Fibroblast of skin of scalp (primary cell): ENCODE measurements around the gene UBE2V1. TPM values are rescaled to one million over a fixed set of nuclear protein-coding genes. Genes with fewer than 3 reads are reported as not detected.
"Not testable (repeated sequence)": the region's sequence is repeated elsewhere in the genome, so short reads cannot be mapped to it uniquely, and the experiment has no call there.

Experiments used
- DNase-seq: peaks from one replicate; pipeline ENCODE4 v3.0.0-alpha.2; 2013
- polyA plus RNA-seq, 2 experiments: library from polyadenylated mRNA; unstranded; fragments of 120-200 nt; gene quantifications; one replicate each; pipeline ENCODE4 v1.2.1, GENCODE V29; 2013; ENCODE audit not compliant: insufficient read length in 2 of 2

Gene UBE2V1
- 164 TPM for polyA plus RNA-seq (2013, experiment 1 of 2; ENCODE audit: insufficient read length)
- polyA plus RNA-seq (2013, experiment 2 of 2; ENCODE audit: insufficient read length), result 159 TPM

DNA sequence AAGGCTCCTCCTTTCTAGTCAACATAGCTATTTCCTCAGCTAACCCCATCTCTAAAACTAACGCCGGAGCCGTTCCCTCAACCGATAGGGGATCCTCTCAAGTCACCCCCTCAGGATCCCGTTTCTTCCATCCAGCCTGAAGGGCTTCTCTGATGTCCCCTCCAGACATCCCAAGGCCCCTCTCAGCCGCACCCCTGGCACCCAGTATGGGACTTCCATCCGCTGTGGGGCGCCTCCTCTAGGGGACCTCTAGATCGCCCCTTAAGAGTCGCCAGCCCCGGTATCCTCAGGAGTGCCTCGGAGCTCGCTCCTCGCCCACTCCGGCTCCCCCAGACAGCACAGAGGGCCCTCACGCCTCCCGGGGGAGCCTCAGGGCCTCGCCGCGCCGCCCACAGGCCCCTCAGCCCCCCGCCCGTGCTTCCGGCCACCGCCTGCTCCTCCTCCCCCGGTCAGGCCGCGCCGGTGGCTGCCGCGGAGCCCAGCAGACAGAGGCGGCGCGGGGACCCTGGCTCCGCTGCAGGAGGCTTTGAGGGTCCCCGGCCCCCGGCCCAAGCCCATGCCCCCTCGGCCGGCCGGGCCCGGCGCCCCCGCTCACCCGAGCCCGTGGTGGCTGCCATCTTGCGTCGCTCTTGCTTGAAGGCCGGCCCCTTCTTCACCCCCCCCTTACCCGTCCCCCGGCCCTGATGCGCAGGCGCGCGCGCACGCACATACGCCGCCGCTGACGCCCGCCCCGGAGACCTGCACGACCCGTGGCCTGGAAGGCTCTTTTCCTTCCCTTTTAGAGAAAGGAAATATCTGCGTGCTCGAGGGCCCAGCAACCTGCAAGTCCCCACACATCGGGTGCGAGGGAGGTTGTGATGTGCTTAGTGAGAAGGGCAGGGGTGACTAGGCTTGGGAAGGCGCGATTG, at the start of gene UBE2V1:
Gene UBE2V1, minus strand, starts transcription at position 639 of the 908 bp plus-strand sequence. Its CDS starts 22 bp downstream, at position 617.
- peak; percentile 86 for DNase-seq

DNA sequence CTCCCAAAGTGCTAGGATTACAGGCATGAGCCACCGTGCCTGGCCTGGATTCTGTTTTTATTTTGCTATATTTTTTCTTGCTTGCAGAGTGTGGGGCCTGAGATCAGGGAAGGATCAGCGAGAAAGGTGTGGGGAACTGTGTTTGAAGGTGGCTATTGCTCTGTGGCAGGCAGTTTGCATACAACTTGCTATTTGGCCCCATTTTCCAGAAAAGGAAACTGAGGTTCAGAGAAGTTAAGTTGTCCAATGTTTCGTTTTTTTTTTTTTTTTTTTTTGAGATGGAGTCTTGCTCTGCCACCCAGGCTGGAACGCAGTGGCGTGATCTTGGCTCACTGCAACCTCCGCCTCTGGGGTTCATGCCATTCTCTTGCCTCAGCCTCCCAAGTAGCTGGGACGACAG, 48.5 kb upstream of the UBE2V1 start:
- DNase-seq, result not testable (repeated sequence)

DNA sequence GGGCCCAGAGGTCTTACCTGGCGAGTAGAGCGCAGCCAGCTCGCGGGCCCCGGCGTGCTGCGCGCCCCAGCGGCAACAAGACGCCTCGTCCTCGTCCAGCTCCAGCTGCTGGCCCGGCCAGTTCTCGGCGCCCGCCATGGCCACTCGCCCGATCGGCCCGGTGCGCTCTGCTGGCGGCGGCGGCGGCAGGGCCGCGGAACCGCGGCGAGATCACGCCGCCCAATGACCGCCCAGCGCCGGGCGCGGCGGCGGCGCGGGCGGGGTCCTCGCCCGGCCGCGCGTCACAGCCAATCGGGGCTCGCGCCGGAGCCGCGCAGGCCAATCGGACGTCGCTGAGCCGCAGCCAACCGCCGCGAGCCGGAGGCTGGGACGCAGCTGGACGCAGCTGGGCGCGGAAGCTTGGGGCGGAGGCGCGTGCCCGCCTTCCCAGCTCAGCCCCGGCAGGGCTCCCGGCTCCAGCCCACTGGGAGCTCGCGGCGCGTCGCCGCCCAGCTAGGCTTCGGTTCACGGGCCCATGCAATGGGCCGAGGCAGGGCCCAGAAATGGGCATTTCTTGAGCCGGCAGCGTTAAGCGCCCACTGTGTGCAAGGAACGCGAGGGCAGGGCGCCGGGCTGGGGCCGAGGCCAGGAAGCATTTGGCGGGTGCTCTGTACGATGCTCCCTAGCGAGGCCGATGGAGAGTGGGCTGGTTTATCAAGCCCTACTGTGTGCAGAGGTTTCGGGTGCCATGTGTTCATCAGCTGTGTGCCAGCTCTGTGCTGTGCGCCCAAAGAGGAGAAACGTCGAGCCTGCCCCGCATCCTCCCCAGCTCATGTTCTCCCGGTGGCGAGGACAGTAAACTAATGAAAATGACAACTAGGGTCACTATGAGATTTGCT, 40.8 kb upstream of the UBE2V1 start, which contains the start of gene PEDS1:
Gene PEDS1, minus strand, starts transcription at position 224 of the 878 bp plus-strand sequence. Its CDS starts 86 bp downstream, at position 138.
- DNase-seq, result peak; percentile 94

DNA sequence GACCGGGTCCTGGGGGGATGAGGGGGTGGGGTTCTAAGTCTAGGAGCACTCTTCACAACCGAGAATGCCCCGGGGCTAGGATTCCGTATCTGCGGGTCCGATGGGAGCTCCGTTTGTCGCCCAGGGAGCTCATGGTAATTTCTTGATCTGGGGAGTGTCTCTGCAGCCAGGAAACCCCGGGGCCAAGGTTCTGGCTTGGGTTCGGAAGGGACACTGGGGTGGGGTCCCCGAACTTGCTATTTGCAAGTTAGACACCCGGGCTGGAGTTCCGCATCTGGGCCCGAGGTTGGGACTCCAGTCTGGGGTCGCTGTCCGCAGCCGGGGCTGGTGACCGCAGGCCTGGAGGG, 40.2 kb upstream of the UBE2V1 start:
- DNase-seq, result no peak

DNA sequence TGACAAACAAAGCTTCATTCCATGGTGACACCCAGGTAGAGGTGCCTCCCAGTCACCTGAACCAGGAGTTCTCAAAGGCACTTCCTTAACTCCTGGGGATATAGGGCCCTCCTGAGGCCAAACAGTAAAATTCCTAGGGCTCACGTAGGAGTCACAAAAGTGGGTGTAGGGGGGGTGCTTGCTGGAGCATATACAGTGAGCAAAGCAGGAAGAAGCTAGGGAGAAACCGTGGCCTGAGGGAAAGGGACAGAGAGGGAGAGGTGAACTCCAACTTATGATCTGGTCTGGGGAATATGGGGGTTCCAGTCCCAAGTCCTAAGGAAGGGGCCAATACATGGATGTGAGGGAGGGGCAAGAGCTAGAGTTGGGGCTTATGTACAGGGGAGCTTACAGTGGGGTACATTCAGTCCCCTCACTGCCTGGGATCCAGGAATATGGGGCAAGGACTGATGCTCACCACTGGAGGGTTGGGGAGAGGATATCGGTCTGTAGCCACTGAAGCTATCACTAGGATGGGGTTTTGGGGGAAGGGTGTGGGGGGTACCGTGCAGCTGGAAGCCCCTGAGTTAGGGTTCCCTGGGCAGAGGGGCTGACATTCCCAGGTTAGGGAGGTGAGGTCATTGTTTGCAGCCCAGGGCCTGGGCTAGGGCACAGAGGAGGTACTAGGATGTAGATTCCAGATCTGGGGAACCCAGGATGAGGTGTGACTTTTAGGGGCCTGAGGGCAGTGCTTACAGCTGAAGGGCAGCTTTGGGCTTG, 39.6 kb upstream of the UBE2V1 start:
- DNase-seq, result no peak

DNA sequence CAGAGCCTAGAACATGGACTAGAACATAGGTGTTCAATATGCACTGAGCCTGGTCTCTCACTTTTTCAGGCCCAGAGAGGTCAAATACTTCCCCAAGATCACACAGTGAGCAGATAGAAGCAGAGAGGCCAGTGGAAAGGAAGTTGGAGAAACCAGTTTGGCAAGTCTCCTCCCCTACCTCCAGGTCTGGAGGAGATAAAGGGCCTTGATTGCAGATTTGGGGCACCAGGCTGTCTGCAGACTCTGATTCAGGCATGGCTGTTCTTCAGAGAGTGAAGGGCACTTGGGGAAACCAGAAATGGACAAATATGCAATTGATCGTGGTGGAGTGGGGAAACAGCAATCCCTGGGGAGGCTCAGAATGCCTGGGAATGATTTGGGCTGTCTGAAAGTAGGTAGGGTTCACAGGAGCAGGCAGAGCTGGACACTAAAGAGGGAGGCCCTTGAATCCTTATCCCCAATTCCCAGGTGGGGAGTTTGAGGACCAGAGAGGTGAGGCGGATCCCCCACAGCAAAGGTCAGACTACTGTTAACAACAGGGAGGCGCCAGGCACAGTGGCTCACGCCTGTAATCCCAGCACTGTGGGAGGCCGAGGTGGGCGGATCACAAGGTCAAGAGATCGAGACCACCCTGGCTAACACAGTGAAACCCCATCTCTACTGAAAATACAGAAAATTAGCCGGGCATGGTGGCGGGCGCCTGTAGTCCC, 38.2 kb upstream of the UBE2V1 start:
- peak; percentile 46 for DNase-seq

DNA sequence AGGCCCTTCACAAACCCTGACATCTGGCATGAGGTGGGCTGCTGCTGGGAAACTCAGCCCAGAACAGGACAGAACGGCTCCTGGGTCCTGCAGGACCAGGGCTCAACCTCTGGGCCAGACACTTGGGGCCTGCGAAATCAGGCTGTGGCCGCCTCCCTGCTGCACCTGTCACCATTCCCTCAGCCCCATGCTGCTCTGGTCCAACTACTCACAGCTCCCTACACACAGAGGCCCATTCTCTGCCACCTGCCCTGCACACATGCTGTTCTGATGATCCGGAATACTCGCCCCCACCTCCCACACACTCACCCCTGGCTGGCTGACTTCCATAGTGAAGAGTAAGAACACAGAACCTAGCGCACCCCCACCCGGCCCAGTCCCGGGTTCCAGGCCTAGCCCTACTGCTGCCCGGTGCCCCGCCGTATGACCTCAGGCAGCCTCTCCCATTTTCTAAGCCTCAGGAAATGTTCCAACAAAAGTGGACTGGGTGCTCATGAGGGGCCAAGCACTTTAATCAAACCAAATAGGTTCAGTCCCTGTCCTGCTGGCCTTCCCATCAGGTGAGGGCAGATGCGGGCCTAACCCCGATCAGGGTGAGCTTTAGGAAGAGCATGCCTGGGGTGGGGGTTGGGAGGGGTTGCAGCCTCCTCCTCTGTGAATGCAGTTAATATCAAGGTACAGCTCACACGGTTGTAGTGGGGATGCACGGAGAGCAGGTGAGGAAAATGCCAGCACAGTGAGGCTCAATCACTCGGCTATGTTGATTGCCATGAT, 36.7 kb upstream of the UBE2V1 start:
- no peak for DNase-seq

DNA sequence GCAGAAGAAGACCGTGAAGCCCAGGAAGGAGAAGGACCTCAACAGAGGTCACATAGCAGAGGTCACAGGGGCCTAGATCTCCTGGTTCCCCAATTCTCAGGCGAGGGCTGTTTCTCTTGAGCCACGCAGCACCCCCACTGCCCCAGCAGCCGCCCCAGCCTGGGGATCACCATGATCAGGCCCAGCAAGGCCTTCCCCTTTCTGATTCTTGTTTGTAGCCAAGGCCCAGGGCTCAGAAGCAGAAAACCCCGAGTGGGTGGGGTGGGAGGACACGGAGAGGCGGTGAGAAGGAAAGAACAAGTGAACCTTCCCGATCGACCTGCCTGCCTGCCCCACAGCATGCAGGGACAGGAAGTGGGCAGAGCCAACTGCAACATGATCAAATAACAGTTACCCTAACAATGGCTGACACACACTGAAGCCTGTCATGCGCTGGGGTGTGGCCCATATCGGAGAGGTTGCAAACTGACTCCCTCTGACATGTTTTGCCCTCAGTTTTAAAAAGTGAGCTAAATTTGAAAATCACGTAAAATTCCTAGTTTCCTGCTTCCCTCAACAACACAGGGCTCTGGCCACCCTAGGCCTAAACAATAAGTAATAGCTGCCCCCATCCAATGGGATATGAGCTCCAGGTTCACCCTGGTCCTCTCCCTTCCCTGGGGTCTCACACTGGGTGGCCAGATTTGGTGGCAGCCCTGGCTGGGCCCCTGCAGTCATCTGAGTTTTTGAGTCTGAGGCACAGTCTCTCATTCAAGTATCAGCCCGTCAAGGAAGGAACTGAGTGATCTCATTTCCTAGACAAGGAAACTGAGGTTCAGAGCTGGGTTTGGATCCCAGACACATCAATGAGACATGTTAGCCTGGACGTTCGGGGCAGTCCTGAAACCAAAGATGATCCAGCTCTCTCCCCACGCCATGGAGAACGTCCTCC, 34.0 kb upstream of the UBE2V1 start:
- DNase-seq, result no peak

DNA sequence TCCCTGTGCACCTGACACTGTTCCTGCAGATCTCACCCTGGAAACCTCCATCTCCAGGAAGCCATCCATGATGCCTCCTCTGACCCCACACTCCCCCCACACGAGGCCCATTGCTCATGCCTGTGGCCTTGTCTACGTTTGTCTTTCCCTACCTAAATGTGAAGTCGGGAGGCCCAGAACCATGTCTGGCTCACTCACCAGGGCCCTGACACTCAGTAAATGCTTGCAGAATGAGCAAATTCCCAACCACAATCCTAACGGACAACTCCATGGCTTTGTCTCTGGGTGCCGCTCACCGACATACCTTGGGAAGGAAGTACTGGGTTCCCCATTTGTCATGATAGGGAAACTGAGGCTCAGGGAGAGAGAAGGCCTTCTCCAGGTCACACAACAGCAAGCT, 33.3 kb upstream of the UBE2V1 start:
- no peak for DNase-seq

DNA sequence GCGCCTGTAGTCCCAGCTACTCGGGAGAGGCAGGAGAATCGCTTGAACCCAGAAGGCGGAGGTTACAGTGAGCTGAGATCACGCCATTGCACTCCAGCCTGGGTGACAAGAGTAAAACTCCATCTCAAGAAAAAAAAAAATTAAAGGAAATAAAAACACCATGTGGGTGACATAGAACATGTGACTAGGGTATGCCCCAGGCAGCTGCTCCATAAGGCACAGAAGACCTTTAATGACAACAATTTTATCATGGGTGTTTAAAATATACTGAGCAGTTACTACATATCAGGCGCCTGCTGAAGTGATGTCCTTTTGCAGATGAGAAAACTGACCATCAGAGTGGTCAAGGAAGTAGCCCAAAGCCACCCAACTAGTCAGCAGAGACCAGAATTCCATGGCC, 32.6 kb upstream of the UBE2V1 start:
- DNase-seq, result no peak

DNA sequence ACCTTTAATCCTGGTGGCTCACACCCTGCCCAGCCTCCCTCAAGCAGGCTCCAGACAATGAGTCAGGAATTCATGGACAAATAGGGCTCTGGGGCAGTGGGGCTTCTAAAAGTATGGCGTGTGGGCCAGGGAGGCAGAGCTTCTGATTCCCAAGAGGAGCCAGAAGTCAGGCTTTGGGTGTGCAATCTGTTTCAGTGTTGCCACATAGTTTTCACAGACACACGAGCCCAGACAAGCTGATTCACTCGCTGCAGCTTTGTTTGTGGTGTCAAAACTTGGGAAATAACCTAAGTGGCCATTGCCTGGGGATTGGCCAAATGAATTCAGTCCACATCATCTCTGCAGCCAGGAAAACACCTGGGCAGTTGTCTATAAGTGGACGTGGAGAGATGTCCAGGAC, 31.4 kb upstream of the UBE2V1 start:
- peak; percentile 98 for DNase-seq

DNA sequence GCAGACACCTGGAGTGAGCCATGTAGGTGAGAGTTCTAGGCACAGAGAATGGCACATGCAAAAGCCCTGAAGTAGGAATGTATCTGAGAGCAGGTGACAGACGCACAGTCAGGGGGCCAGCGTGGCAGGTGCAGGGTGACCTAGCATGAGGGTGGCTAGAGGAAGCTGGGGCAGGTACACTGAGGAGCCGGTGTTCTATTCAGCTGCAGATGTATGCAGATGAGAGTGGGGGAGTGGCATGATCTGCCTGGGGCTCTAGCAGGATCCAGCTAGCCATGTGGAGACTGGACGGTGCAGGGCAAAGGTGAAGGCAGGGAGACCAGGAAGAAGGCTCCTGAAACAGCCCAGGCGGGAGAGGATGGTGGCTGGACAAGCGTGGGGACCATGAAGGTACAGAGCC, 29.9 kb upstream of the UBE2V1 start:
- no peak for DNase-seq

DNA sequence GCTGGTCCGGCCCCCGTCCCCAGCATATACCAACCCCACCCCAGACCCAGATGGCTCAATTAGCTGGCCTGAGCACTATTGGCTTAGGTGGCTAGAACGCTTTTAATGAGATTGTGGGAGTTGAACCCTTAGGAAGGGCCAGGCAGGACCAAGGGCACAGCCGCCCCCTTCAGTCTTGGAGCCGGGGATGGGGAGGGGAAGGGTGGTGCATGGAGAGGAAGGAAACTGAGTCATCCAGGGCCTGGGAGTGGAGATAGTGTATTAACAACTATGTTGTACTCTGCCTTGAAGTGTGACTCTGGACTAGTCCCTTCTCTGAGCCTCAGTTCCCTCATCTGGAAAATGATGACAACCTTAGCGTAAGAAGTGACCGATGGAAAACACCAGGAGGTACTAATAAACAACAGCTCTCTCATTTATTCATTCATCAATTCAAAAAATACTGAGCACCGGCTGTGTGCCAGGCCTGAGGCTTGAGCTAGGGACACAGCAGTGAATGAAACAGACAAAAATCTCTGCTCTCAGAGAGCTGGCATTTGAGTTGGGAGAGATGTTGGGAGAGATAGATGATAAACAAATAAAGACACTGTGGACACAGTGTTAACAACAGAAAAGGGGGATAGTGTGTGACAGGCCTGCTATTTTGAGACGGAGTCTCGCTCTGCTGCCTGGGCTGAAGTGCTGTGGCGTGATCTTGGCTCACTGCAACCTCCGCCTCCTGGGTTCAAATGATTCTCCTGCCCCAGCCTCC, 29.0 kb upstream of the UBE2V1 start:
- DNase-seq, result no peak

DNA sequence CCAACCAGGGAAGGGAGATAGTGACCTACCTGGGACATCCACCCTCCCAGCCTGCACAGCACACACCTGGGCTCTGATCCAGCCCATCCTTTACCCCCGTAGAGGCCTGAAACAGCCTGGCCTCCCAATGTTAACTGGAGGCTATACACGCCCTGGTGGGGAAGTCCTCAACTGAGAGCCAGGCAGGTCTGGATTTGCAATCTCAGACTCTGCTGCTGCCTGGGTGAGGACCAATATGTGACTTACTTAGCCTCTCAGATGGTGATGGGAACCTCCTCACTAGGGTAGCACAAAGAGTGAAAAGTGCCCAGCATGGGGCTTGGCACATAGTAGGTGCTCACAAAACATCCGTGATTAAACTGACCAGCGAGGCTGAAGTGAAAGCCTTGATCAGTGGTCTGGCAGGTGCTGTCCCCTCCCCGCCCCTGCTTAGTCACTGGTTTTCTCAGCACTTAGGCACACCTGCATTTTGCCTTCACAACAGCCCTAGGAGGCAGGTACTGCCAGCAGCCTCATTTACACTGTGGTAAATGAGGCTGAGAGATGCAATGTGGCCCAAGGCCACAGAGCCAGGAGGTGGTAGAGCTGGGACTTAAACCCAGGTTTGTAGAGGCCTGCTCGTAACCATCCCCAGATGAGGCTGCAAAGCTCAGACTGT, 28.2 kb upstream of the UBE2V1 start:
- no peak for DNase-seq

DNA sequence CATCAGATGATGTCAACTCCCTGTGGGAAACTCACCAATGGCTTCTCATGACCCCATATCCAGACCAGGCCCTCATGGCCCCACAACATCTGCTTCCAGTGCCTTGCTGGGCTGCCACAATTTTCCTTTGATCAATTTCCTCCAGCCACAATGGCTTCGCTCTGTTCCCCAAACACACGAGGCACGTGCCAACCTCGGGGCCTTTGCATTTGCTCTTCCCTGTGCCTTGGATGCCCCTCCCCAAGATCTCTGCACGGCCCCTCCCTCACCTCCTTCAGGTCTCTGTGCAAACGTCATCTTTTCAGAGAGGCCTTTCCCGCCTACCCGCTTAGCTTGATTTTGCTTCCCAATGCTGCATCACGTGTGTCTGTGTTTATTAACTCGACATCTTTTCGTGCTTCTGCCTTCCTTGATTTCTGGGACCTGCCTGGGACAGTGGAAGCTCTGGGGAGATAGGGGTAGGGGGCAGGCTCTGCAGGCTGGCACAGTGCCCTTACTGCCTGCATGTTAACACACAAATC, 27.4 kb upstream of the UBE2V1 start:
- DNase-seq, result no peak

DNA sequence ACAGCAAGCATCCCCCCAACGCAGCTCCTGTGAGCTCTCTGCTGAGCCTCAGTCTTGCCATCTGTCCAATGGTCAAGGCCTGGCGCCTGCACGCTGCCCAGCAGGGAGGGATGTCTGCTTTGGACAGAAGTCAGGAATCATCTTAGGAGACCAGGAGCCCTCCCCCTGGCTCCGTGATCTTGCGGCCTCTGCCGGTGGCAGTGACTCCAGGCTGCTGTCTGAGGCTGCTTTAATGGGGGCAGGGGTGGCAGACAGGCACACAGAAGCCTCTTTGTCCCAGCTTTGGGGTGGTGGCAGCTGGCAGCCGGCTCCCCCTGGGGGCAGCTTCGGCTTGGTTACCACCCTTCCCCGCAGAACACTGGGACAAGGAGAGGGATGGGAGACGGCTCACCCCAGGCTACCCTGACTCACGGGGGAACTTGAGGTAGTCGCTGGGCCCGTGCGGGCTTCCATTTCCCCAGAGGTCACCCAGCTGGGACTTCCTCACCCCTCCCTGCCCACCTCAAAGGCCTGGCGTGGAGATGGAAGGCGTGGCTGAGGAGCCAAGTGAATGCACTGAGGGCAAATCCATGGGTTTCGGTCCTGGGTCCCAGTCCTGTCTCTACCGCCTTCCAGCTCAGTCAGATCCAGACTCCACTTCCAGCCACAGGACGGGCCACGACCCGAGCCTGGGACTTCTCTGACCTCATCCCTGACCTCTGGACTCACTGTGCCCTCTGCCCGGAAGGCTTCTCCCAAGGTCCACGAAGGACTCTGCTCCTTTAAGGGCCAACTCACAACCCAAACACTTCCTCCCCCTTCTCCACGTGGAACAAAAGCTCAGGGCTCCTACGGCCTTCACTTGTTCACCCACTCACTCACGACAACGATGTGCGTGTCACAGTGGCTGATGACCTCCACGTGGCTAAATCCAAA, 25.8 kb upstream of the UBE2V1 start:
- no peak for DNase-seq

DNA sequence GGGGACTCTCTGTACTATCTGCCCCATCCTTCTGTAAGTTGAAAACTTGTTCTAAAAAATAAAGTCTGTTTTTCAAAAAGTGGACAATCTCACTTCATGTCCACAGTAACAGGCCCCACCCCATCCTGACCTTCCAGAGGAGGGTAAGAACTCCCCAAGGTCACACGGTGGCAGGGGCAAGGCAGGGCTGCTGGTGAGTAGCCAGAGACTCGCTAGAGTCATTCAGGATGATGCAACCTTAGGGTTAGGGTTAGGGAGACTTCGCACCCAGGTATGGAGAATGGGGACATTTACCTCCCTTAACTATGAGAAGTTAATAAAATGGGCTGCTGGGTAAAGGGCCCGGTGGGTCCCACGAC, 25.1 kb upstream of the UBE2V1 start:
- DNase-seq, result no peak
